K562 (cell line): ENCODE measurements around the gene NES. TPM values are rescaled to one million over a fixed set of nuclear protein-coding genes. Genes with fewer than 3 reads are reported as not detected.

Source experiments
- ATAC-seq: fragments of 200-7000 bp; cut with Tn5 transposase; 3 replicates; pipeline ENCODE4 v1.9.1; 2020; ENCODE audit warnings: moderate library complexity
- BruUV-seq: library from RNA; stranded (reverse); fragments of 400-500 nt; replicated peaks from 2 replicates; lab custom pipeline; 2021; lab: Mats Ljungman, UMichigan
- CTCF ChIA-PET: fragments of 300-600 bp; formaldehyde crosslinking; extraction: SDS; loops from one replicate; lab custom pipeline; 2021; ENCODE audit warnings: low intra/inter-chr PET ratio; lab: Yijun Ruan, JAX
- POLR2A ChIA-PET: fragments of 300-600, 350-650 bp; sonication (Branson Sonifier 250); formaldehyde crosslinking; extraction: SDS; loops from one replicate; lab custom pipeline; 2021; ENCODE audit warnings: antibody characterized with exemption, inconsistent platforms; lab: Yijun Ruan, JAX
- DNase-seq, 4 experiments: peaks; one replicate each; pipeline versions ENCODE4 v3.0.0 to v3.0.0-alpha.2; 2011 to 2018; ENCODE audit warnings: low spot score in 3 of 4, mixed read lengths in 3 of 4; ENCODE audit errors: extremely low read depth in 1 of 4
- FAIRE-seq: peaks from 2 replicates; lab custom pipeline; 2011; peaks lifted over from hg19 to GRCh38; lab: Jason Lieb, UNC
- H2AFZ ChIP-seq: 2 replicates; pipeline ENCODE4 v1.6.0; 2011; ENCODE audit warnings: low read depth, low read length, control low read depth, inconsistent platforms
- H3K27ac ChIP-seq: fragments of 200-600 bp; 3 replicates; pipeline ENCODE4 v1.8.0; 2011; ENCODE audit warnings: low read depth, mild to moderate bottlenecking, control low read depth, inconsistent platforms, low read length, moderate library complexity, mixed read lengths; ENCODE audit errors: extremely low read depth
- H3K27me3 ChIP-seq, 2 experiments: fragments of 300-600 bp in 1 of 2; 2 replicates in 1 of 2; 3 replicates in 1 of 2; pipeline versions ENCODE4 v1.6.0 to v1.8.0; 2011; ENCODE audit warnings: inconsistent platforms in 2 of 2, low read length in 2 of 2, mild to moderate bottlenecking in 1 of 2, mixed read lengths in 1 of 2, moderate library complexity in 1 of 2; ENCODE audit not compliant: control insufficient read depth in 2 of 2, insufficient read depth in 2 of 2
- H3K36me3 ChIP-seq: fragments of 300-600 bp; 3 replicates; pipeline ENCODE4 v1.8.0; 2011; ENCODE audit warnings: mild to moderate bottlenecking, low read length, inconsistent platforms; ENCODE audit not compliant: control insufficient read depth, insufficient read depth
- H3K4me1 ChIP-seq, 2 experiments: fragments of 200-600 bp in 1 of 2; replicated peaks in 1 of 2; 2 replicates in 1 of 2; 3 replicates in 1 of 2; pipeline versions ENCODE4 v1.5.1 to v1.8.0; 2011; ENCODE audit warnings: inconsistent platforms in 2 of 2, low read length in 2 of 2, mild to moderate bottlenecking in 1 of 2, mixed read lengths in 1 of 2, moderate library complexity in 1 of 2; ENCODE audit not compliant: control insufficient read depth in 2 of 2, insufficient read depth in 2 of 2
- H3K4me2 ChIP-seq: 2 replicates; pipeline ENCODE4 v1.6.1; 2011; ENCODE audit warnings: low read length, control low read depth, inconsistent platforms, mixed read lengths; ENCODE audit not compliant: insufficient read depth
- H3K4me3 ChIP-seq: fragments of 200-600 bp; sonication (generic), shearing (Covaris generic); 2 replicates; pipeline ENCODE4 v1.5.1; 2016; ENCODE audit warnings: control low read depth, inconsistent platforms
- H3K79me2 ChIP-seq: fragments of 200-600 bp; 3 replicates; pipeline ENCODE4 v1.8.0; 2011; ENCODE audit warnings: low read length, inconsistent platforms; ENCODE audit not compliant: control insufficient read depth, insufficient read depth
- H3K9ac ChIP-seq, 2 experiments: 2 replicates each; pipeline versions ENCODE4 v1.6.0 to v1.6.1; 2011; ENCODE audit warnings: low read depth in 2 of 2, low read length in 2 of 2, control low read depth in 1 of 2, inconsistent platforms in 1 of 2, mild to moderate bottlenecking in 1 of 2, mixed read lengths in 1 of 2; ENCODE audit not compliant: insufficient read depth in 1 of 2
- H3K9me1 ChIP-seq: one replicate; pipeline ENCODE4 v1.6.0; 2011; ENCODE audit warnings: inconsistent platforms, mild to moderate bottlenecking, low read length, moderate library complexity; ENCODE audit not compliant: control insufficient read depth, insufficient read depth
- H3K9me3 ChIP-seq: replicated peaks from 2 replicates; pipeline ENCODE4 v1.5.1; 2011; ENCODE audit warnings: low read depth, low read length, inconsistent platforms; ENCODE audit not compliant: control insufficient read depth, insufficient read depth
- H4K20me1 ChIP-seq: replicated peaks from 2 replicates; pipeline ENCODE4 v1.6.1; 2011; ENCODE audit warnings: low read length, inconsistent platforms, mixed read lengths; ENCODE audit not compliant: control insufficient read depth, insufficient read depth
- ARNT ChIP-seq, 2 experiments: fragments of 450-650 bp; IDR thresholded peaks; 2 replicates each; pipeline ENCODE4 v1.6.1; 2016; ENCODE audit warnings: mild to moderate bottlenecking in 1 of 2
- DIDO1 ChIP-seq: fragments of 450-650 bp; IDR thresholded peaks from 2 replicates; pipeline ENCODE4 v1.6.1; 2016; ENCODE audit warnings: low read depth, missing biosample characterization, missing genetic modification characterization
- POLR2AphosphoS5 ChIP-seq: IDR thresholded peaks from 2 replicates; pipeline ENCODE4 v1.6.1; 2011; ENCODE audit warnings: mild to moderate bottlenecking, low read depth, low read length, moderate library complexity; ENCODE audit not compliant: control insufficient read depth, insufficient read depth
- ZBTB40 ChIP-seq, 2 experiments: fragments of 450-650 bp in 1 of 2; sonication (generic) in 1 of 2; formaldehyde crosslinking in 1 of 2; IDR thresholded peaks; 2 replicates each; pipeline versions ENCODE4 v1.7.1 to v1.9.0; 2016 to 2022; ENCODE audit warnings: inconsistent platforms in 1 of 2, mild to moderate bottlenecking in 1 of 2, missing genetic modification reagents in 1 of 2
- WGBS: fragments of 100-300 bp; shearing (Covaris generic); methylation state at CpG from one replicate; pipeline ENCODE4 v1.1.6; 2016; ENCODE audit warnings: low coverage, mixed read lengths; ENCODE audit not compliant: insufficient coverage; ENCODE audit errors: missing lambda C conversion rate; 5-methylcytosine and 5-hydroxymethylcytosine counted together
- in situ Hi-C: fragments of 300-500 bp; cut with MboI; formaldehyde crosslinking; loops from 4 replicates; pipeline ENCODE4 v1.15.0; 2018; ENCODE audit warnings: inconsistent platforms, mixed read lengths
- intact Hi-C: fragments of 100-400 bp; cut with micrococcal nuclease; formaldehyde crosslinking; loops from 2 replicates; pipeline ENCODE4 v1.14.2; 2022
- polyA plus RNA-seq, 8 experiments: library from polyadenylated mRNA; depleted of rRNA in 4 of 8; stranded (reverse) in 5 of 8; unstranded in 3 of 8; fragments of >200 nt; fragmentation: Nextera tagmentation in 2 of 8; fragmentation: Illumina TruSeq in 1 of 8; extraction: Ambion mirVana in 2 of 8; extraction: Trizol in 1 of 8; gene quantifications; 2 replicates each; pipeline versions ENCODE4 v1.2.1 to v1.2.3, GENCODE V29; 2011 to 2014; ENCODE audit warnings: inconsistent platforms in 1 of 8, missing spikeins in 1 of 8
- total RNA-seq, 7 experiments: library from RNA; depleted of rRNA in 6 of 7; stranded (reverse); fragments of >200 nt in 6 of 7; fragmentation: Illumina TruSeq in 2 of 7; extraction: Trizol in 2 of 7; gene quantifications; 2 replicates each; pipeline versions ENCODE4 v1.2.1 to v1.2.3, GENCODE V29; 2011 to 2021; ENCODE audit warnings: low replicate concordance in 1 of 7

Gene NES
- total and polyA plus RNA-seq, 9 of the 15 experiments (the other 6 are each of a cell fraction or from before 2014, with no cell fraction given): 0.10 to 8.6 (median 4.2) TPM

GRCh38 chr1:156671804-156672203 lies 5.4 kb downstream of the NES start:
- no peak overlapping the region for H3K27ac ChIP-seq
- TF ChIP-seq ZBTB40 (IDR thresholded peaks at IDR 0.05) (no peak), ZBTB40 (CRISPR knock-in tag; IDR thresholded peaks at IDR 0.05) (no peak), DIDO1 (tag) (no peak), POLR2AphosphoS5 (no peak), ARNT (IDR thresholded peaks at IDR 0.05) (peak in 1 of 2 experiments; percentile 92; a peak in 1 of 4 replicates)
- no peaks in the 10 kb centered on the region; the same call in 2 of the 3 replicates for H3K79me2 ChIP-seq
- H3K27me3 ChIP-seq: no peaks in the 10 kb centered on the region
- no peak overlapping the region for H3K4me3 ChIP-seq
- 62% methylated on average over 2 of the region's 2 CpGs for WGBS
- H3K36me3 ChIP-seq: no peaks in the 10 kb centered on the region
- DNase-seq (no peak), ATAC-seq (no peak), FAIRE-seq (peak; percentile 19)
- ChIA-PET CTCF (no interaction called here), POLR2A (interaction anchor here (2.9 kb wide), 1 partner anchor 10 kb away, joined by 18 read pairs; no protein-coding TSS in a partner anchor)
- no TSS peak for BruUV-seq
- H3K9me1 ChIP-seq: no peaks in the 10 kb centered on the region
- intact Hi-C loops (no loop called here), in situ Hi-C loops (no loop called here)
- H3K9ac ChIP-seq: no peak overlapping the region
- H4K20me1 ChIP-seq: no peaks in the 10 kb centered on the region
- H3K4me1 ChIP-seq: peaks cover 16 to 78% of the 10 kb centered on the region in 2 experiments; a peak in 4 of 5 replicates
- H3K4me2 ChIP-seq: no peak overlapping the region
- no peaks in the 10 kb centered on the region for H3K9me3 ChIP-seq
- no peak overlapping the region for H2AFZ ChIP-seq
